HG03521 (cell line): ENCODE results near the gene KCNJ10.
"Not testable (repeated sequence)": the region's sequence is repeated elsewhere in the genome, so short reads cannot be mapped to it uniquely, and the experiment has no call there.

Experiments
- ATAC-seq: cut with Tn5 transposase; IDR thresholded peaks from one replicate; pipeline ENCODE4 v1.9.1; 2021; ENCODE audit warnings: mild to moderate bottlenecking, moderate library complexity; ENCODE audit not compliant: unreplicated experiment

KCNJ10 gene

GRCh38 chr1:160069460-160070231 is at the start of gene KCNJ10:
TSS of gene KCNJ10 (minus strand) at chr1:160070160. CDS start at chr1:160042532, 27,628 bp downstream.
- no peak for ATAC-seq

- no peak for ATAC-seq
Measured at GRCh38 chr1:160118928-160119327, 49.0 kb upstream of the KCNJ10 start.

- no peak for ATAC-seq
Measured at GRCh38 chr1:160117709-160118183, 47.8 kb upstream of the KCNJ10 start.

- no peak for ATAC-seq
Measured at GRCh38 chr1:160117300-160117699, 47.3 kb upstream of the KCNJ10 start.

- no peak for ATAC-seq
Measured at GRCh38 chr1:160116283-160117147, 46.6 kb upstream of the KCNJ10 start.

GRCh38 chr1:160115545-160116282 is 45.8 kb upstream of the KCNJ10 start, which contains the start of gene ATP1A2:
TSS of gene ATP1A2 (plus strand) at chr1:160115759. CDS start at chr1:160115862, 103 bp downstream.
- ATAC-seq = no peak

GRCh38 chr1:160114085-160114484 is 44.1 kb upstream of the KCNJ10 start:
- no peak for ATAC-seq

GRCh38 chr1:160113407-160113806 is 43.4 kb upstream of the KCNJ10 start:
- ATAC-seq = no peak

GRCh38 chr1:160112357-160112756 is 42.4 kb upstream of the KCNJ10 start:
- no peak for ATAC-seq

- not testable (repeated sequence) for ATAC-seq
Measured at GRCh38 chr1:160111462-160111861, 41.5 kb upstream of the KCNJ10 start.

- ATAC-seq = no peak
Measured at GRCh38 chr1:160109686-160110085, 39.7 kb upstream of the KCNJ10 start.

- no peak for ATAC-seq
Measured at GRCh38 chr1:160108888-160109662, 39.1 kb upstream of the KCNJ10 start.

- ATAC-seq = no peak
Measured at GRCh38 chr1:160107512-160107911, 37.6 kb upstream of the KCNJ10 start.

- ATAC-seq = no peak
Measured at GRCh38 chr1:160105155-160105554, 35.2 kb upstream of the KCNJ10 start.

GRCh38 chr1:160104486-160104885 is 34.5 kb upstream of the KCNJ10 start:
- ATAC-seq = no peak

GRCh38 chr1:160103658-160104408 is 33.9 kb upstream of the KCNJ10 start:
- ATAC-seq = no peak

GRCh38 chr1:160101717-160102522 is 32.0 kb upstream of the KCNJ10 start:
- no peak for ATAC-seq

- ATAC-seq = no peak
Measured at GRCh38 chr1:160101037-160101716, 31.2 kb upstream of the KCNJ10 start.
